Left renal cortex interstitium (tissue), 4 donors: ENCODE data around the gene TGOLN2. TPM values are rescaled to one million over a fixed set of nuclear protein-coding genes. Genes with fewer than 3 reads are reported as not detected.

ENCODE experiments used
- DNase-seq, 4 donors: peaks; one replicate each; pipeline ENCODE4 v3.0.0-alpha.2; 2013; ENCODE audit warnings: low read depth in 4 of 4, low spot score in 2 of 4, missing footprints in 1 of 4
- polyA plus RNA-seq, 4 donors: library from polyadenylated mRNA; unstranded; fragments of 120-200 nt; gene quantifications; one replicate each; pipeline ENCODE4 v1.2.1, GENCODE V29; 2013; ENCODE audit not compliant: insufficient read length in 4 of 4

Gene TGOLN2
- polyA plus RNA-seq, 4 donors, result 113 to 136 (median 127) TPM

DNA sequence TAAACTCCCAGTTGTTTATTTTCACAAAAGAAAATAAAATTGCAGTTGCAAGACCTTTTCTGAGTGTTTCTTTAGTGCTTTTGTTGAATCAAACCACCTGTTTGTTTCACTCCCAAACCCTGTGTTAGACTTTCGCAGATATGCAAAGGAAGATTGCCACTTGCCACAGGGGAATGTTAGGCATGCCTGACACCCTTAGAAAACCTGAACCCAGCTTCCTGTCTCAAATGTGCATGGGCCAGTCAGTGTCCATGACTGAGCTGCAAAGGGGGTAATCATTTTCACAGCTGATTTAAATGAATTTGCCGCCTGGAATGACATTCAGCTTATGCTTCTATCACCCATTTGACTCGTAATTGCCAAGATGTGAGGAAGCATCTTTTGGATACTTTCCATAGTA, 17.5 kb downstream of the TGOLN2 start:
- DNase-seq, result no peak

DNA sequence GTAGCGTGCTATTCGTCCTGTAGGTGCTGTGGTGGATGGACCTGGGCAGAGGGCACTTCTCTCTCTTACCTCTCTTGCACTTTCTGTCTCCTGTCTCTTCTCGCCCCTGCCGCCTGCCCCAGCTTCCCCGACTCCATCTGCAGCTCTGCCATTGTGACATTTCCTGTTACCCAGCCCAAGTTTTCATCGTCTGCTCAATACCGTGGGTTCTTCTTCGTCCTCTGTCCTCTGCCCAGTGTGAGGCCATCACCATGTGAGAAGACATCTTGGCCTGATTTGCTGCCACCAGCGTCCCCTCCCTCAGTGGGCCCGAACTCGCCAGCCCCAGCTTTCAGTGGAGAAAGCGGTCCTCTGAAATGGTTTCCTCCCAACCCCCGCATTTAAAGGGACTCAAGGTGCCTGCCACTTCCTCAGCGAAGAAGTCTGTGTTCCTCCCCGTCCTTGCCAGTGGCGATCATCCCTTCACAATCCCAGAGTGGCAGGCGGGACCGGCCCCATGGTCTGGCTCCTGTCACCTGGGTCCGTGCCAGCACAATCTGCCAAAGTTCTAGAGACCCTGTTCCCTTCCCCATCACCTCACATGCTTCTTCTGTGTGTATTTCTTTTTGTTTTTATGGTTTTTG, 18.0 kb downstream of the TGOLN2 start:
- no peak for DNase-seq

DNA sequence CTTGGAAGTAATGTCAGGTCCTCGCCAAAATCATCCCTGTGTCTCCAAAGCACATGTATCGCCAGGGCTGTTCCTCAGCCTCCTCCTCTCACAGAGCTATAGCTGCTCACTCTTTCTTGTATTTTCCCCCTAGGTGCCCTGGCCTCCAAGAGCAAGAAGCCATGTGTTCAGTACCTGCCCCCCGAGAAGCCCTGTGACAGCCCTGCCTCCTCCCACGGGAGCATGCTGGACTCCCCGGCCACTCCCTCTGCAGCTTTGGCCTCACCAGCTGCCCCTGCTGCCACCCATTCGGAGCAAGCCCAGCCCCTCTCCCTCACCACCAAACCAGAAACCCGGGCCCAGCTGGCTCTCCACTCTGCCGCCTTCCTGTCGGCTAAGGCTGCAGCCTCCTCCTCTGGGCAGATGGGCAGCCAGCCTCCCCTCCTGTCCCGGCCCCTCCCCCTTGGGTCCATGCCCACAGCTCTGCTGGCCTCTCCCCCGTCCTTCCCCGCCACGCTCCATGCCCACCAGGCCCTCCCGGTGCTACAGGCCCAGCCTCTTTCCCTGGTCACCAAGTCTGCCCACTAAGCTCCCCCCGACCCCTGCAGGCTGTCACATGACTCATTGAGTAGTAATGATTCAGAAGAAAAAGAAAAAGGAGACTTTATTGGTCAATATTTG, 18.8 kb downstream of the TGOLN2 start:
- peak in 1 of 4 donors; percentile 80 for DNase-seq

DNA sequence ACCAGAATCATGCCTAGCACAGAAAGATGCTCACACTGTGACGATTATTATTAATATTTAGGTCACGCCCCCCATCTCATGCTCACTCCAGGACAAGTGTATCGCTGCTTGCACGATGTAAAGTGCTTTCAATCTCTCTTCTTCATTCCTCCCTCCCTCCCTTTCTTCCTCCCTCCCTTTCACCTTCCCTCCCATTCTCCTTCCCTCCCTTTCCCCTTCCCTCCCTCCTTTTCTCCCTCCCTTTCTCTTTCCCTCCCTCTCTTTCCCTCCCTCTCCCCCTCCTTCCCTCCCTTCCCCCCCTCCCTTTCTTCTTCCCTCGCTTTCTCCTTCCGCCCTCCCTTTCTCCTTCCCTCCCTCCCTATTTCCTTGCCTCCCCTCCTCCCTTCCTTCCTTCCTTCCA, 19.6 kb downstream of the TGOLN2 start:
- DNase-seq, result no peak

DNA sequence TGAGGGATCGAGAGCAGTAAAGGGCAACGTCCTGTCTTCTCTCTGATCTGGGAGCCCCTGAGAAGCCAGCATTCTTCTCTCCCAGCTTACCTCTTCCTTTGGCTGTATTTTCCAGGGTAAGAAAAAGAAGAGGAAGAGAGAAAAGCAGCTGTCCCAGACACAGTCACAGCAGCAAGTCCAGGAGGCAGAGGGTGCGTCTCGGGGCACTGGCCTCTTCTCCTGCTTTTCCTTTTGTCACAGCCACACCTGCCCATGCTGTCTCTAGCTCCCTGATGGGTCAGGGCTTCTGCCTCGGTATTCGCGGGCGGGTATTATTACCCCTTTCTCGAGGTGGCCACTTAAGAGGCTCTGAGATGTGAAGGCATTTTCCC, 20.3 kb downstream of the TGOLN2 start:
- no peak for DNase-seq

DNA sequence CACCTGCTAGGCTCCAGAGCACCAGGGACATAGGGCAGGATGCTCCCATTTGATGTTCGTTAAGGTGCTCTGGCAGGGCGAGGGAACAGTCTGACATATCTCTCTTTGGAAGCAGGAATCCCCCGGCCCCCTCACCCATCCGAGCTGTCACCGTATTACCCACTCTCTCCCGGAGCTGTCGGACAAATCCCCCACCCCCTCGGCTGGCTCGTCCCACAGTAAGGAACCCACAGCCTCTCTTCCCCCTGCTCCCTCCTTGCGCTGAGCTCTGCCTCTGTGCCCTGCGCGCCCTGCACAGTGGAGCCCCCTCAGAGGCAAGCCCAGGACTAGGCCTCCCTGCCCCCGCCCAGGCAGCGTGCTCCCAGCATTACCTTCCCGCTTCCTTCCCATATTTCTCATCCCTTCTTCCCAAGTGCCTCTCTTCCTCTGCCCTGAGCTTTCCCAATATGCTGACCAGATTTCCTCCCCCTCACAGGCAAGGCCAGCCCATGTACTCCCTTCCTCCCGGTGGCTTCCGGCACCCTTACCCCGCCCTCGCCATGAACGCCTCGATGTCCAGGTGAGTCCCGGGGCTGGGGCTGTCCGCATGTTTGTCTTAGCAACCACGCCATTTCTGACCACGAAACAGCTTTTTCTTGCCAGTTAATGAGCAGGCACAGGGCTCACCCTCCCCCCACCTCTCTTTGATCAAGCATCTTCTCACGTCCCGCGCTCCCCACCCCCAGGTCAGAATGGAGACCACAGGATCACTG, 23.8 kb downstream of the TGOLN2 start:
- no peak for DNase-seq

DNA sequence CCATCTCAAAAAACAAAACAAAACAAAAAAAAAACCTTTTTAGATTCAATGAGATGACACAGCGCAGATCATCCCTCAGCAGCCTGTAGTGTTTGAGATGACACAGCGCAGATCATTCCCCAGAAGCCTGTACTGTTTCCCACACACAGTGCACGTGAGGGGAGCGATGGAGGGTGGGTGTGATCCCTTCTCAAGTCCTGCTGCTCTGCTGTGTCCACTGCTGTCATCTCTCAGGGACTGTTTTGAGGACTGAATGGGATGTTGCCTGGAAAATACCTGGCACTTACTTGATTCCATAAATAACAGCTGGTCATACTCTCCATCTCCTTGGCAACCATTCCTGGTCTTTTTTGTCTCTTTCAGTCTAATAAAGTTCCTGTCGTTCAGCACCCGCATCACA, 25.7 kb downstream of the TGOLN2 start:
- no peak for DNase-seq

DNA sequence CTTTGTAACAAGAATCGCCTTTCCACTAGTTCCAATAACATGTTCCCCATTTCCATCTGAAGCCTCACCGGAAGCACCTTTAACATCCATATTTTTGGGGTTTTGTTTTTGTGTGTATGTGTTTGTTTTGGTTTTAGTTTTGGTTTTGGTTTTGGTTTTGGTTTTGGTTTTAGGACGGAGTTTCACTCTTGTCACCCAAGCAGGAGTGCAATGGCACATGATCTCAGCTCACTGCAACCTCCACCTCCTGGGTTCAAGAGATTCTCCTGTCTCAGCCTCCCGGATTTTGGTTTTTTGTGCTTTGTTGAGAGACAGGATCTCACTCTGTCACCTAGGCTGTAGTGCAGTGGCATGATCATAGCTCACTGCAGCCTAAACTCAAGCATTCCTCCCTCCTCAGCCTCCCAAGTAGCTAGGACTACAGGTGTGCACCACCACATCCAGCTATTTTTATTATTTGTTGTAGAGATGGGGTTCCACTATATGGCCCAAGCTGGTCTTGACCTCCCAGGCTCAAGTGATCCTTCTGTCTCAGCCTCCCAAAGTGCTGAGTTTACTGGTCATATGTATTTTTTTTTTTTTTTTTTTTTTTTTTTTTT, 36.3 kb downstream of the TGOLN2 start:
- no peak for DNase-seq

DNA sequence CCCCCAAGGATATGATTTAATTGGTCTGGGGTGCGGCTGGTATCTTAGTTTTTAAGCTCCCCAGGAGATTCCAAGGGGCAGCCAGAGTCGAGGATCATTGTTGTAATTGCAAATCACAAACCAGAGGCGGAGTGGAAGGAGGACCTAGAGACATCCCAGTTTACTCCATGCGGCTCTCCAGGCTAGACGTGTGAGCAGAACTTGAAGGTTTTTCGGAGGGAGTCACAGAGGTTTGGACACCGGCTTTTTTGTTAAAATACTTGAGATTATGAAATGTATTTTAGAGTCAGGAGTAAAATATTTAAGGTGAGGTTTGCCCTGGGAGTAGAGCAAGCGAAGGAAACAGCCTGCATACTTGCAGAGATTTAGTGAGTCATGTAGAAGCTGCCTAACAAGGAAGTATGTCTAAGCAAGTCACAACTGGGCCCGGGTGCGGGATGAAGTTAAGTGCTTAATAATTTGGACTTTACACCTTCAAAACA, 39.5 kb downstream of the TGOLN2 start:
- no peak for DNase-seq

DNA sequence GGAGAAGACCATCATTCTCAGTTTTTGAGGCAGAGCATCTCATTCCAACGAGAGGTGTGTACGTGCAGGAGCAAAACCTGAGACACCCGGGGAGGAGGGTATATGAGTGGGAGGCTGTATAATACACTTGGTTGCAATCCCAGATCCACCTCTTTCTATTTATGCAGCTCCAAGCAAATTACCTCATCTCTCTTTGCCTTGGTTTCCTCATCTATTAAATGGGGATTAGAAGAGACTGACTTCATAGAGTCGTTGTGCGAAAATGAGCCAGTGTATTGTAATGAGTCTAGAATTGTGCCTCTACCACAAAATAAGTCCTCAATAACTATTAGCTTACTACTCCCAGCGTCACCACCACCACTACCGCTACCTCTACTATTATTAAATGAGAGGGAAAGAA, 40.1 kb downstream of the TGOLN2 start:
- no peak for DNase-seq

DNA sequence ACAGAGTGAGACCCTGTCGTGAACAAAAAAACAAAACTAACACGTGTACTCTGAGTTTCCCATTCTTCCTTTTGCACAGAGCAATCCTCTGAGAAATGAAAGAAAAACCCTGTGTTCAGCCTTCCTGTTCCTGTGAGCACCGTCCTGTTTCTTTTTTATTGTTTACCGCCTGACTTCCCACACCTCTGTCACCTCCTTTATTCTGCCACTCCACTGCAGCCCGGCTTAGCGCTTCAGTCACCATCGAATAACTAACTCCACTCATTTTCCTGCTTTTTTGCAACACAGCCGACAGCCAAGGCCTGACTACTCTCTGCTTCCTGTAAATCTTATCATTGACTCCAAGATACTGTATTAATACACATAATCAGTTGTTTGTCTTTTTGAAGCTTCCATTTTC, 40.9 kb downstream of the TGOLN2 start:
- DNase-seq, result no peak

DNA sequence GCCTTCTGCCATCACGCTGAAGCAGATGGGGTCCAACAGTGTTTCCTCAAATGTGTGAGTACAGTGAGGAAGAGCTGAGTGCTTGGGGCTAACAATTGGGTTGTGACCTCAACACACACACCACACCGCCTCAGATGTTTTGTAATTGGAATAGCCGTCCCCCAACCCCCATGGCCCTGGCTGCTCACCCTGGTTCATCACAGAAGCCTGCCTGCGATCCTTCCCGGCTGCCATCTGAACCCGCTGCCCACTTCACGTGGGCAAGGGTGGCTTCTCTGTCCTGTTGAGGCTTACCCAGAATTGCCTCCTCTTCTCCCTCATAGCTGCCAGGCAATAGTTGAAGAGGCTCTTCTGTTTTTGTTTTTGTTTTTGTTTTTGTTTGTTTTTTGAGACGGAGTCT, 44.1 kb downstream of the TGOLN2 start:
- DNase-seq, result no peak

DNA sequence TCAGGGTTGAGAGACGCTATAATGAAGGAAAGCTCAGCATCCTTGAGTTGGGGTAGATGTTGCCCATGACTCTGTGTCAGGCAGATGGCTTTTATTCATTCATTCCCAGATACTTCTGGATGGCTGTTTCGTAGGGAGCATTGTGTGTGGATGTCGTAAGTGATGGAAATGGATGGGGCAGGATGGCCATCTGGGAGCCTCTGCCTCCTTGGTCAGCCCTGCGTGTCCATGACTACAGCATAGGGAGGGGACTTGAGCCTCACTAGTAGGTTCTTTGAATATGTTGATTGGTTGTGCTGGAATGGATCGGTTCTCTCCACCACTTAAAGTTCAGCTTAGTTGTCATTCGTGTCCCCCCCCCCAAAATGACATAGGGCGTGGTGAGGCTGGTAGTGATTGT, 44.9 kb downstream of the TGOLN2 start:
- no peak for DNase-seq

DNA sequence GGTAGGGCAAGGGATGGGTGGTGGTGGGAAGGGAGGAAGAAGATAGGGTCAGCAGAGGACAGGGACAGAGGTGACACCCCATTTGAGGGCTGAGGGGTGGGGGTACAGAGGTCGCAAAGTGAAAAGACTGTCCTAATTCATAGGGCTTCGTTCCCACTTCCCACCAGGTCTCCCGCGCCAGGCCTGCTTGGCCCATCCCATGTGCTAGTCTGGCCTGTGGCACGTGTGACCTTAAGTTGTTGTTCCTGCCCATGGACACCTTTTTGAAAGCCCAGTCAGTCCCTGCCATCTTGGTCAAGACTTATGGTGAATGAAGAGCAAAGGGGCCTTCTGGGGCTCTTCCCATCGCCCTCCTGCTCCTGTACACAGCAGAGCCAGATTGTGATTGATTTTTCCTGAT, 46.2 kb downstream of the TGOLN2 start:
- DNase-seq, result no peak

DNA sequence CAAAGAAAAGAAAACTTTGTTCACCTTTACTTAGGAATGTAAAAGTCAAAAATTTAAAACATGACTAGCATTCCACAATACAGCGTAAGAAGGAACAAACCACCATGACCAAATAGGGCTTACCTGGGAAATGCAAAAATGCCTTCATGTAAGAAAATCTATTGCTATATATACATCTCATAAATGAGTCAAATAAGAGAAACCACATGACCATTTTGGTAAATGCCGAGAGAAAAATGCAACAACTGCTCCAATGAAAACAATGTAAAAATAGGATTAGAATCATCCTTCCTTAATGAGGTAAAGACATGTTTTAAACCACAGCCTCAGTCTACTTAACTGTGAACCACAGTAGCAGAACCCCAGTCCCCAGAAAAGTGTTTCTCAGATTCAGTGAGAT, 49.4 kb downstream of the TGOLN2 start:
- no peak for DNase-seq

DNA sequence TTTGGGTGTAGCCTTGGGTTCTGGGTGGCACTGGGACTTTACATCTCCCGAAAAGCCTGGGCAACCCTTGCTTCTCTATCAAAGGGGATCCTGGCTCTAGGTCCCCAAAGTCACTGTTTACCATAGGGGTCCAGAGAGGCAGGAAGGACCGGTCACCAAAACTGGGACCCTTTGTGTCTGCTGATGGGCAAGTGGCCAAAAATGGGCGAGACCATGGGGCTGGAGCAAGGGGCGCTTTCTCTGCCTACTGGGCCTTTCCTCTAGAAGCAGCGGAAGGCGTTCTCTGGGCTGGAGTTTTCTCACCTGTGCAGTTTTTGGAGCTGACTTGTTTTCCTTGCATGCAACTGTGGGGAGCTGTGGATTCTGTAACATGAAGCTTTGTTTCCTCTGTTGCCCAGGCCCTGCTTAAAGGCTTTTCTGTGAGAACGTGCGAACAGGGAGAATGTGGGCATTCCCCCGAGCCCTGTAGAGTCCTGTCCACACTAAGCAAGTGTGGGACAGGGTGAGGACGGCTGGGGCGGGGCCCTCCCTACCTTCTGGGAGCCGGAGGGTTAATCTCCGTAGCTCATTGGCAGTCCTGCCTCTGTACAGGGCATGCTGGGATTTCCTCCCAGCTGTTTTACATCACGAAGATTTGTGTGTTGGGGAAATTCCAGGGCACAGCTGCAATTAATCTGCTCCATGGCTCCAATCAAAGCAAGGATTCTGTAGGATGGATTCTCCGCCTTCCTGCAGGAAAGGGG, 50.2 kb downstream of the TGOLN2 start:
- DNase-seq, result peak; percentile 86 to 93 (median 90)

DNA sequence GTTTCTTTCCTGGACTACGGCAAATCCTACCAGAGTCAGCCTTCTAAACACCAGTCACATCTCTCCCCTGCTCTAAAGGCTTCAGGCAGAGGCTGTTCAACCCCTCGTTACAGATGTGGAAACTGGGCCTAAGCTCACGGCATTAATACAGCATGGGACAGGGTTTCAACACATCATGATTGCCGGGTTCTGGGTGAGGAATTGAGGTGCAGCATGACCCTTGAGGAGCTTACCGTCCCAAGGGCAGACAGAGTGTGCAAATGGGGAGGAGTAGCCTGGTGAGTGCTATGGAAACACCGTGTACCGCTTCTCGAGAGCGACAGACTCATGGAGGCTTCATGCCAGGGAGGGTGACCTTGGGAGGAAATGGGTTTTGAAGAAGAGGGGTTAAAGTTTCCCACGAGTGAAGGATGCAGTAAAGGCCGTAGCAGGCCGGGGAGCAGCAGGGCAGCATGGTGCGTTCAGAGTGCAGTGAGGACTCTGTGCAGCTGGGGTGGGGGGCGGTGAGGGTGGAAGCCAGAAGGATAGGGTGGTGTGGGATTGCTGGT, 51.1 kb downstream of the TGOLN2 start:
- no peak for DNase-seq

DNA sequence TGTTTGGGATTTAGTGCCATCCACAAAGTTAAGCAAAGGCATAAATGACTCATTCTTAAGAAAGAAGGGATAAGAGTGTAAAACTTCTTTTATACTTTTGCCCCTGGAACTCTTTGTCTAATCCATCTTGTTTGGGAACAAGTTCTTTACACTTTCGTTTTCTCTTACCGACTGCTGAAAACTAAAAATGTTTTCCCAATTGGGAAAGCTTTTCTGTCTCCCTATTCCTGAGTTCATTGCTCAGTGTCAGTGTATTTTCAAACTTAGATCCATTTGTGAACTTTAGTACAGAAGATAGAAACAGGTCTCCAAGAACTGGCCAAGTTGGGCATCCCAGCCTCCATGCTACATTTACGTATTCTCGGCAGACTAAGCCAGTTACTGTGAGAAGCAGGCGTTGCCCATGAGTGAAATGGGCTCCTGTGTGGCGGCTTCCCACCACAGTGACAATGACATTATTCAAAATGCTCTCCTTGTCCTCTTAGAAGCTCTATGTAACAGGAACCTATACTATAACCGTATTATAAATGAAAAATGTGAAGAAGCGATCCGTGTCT, 51.7 kb downstream of the TGOLN2 start:
- no peak for DNase-seq

DNA sequence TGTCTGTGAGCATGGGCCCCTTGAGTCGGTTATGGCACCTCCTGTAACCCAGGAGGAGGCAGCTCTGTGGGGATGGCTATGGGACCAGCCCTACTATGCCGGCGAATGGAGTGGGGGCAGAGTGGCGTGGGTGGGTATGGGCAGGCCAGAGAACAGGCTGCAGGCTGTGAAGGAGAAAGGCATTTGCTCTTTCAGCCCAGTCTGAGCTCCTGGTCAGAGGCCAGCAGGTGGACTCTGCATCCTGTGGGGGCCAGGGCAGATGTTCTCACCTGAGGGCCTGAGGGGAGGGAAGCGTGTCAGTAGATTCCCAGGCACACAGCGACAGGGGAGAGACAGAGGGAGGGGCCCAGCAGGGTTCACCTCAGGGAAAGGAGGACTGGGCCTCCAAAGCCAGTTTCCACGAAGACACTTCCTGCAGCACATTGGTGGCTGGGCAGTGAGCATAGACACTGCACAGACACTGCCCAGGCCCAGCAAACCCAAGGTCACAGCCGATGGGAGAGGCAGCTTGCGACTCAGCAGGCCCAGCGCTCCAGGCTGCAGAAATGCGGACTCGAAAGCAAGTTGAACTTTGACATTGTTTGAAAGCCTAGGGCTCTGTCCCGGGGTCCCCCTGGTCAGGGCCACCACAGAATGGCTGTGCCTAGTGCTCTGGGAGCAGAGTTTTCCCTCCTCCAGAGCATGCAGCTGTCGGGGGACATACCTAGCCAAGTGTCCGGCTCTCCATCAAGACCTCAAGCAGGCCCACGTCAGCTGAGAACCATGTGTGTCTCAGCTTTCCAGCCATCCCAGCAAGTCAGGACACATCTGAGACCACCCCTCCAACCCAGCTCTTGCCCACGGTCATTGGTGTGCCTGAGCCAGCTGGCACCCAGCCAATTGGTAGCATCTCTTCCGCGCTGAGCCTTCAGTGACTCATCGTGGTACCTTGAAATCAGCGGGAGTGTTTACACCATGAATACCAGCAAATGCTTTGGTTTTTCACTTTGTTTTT, 53.8 kb downstream of the TGOLN2 start:
- DNase-seq, result no peak
